ENCODE data around the gene NTM.

Gene NTM

GRCh38 chr11:132084433-132084832 lies 714.0 kb downstream of the NTM start:
- Mint-ChIP-seq H3K4me1 (ENCODE audit: low read depth) (no peaks in the 10 kb centered on the region), H3K36me3 (ENCODE audit: low read depth) (no peaks in the 10 kb centered on the region), H3K9me3 (peaks cover 12% of the 10 kb centered on the region), H3K4me3 (no peak overlapping the region), H3K27me3 (no peaks in the 10 kb centered on the region), H3K27ac (no peak overlapping the region)

- H3K9me3 Mint-ChIP-seq, result peaks cover 12% of the 10 kb centered on the region
- H3K36me3 Mint-ChIP-seq (ENCODE audit: low read depth), result no peaks in the 10 kb centered on the region
- no peak overlapping the region for H3K27ac Mint-ChIP-seq
- no peaks in the 10 kb centered on the region for H3K27me3 Mint-ChIP-seq
- H3K4me1 Mint-ChIP-seq (ENCODE audit: low read depth), result no peaks in the 10 kb centered on the region
- H3K4me3 Mint-ChIP-seq, result no peak overlapping the region
These were observed 716.7 kb downstream of the NTM start for GRCh38 chr11:132087148-132087547.

- Mint-ChIP-seq H3K4me3 (no peak overlapping the region), H3K36me3 (ENCODE audit: low read depth) (no peaks in the 10 kb centered on the region)
These were observed 718.1 kb downstream of the NTM start for GRCh38 chr11:132088551-132088950.

GRCh38 chr11:132093536-132094259 lies 723.3 kb downstream of the NTM start:
- no peaks in the 10 kb centered on the region for H3K36me3 Mint-ChIP-seq (ENCODE audit: low read depth)
- peaks cover 5% of the 10 kb centered on the region for H3K9me3 Mint-ChIP-seq
- H3K27ac Mint-ChIP-seq, result no peak overlapping the region
- no peaks in the 10 kb centered on the region for H3K4me1 Mint-ChIP-seq (ENCODE audit: low read depth)
- H3K27me3 Mint-ChIP-seq, result no peaks in the 10 kb centered on the region
- H3K4me3 Mint-ChIP-seq, result no peak overlapping the region

More at GRCh38 chr11:132088551-132088950, 718.1 kb downstream of the NTM start:
- Mint-ChIP-seq H3K9me3 (peaks cover 8% of the 10 kb centered on the region), H3K27ac (no peak overlapping the region), H3K4me1 (ENCODE audit: low read depth) (no peaks in the 10 kb centered on the region), H3K27me3 (no peaks in the 10 kb centered on the region)

GRCh38 chr11:132094598-132094997 lies 724.2 kb downstream of the NTM start:
- Mint-ChIP-seq H3K9me3 (peaks cover 5% of the 10 kb centered on the region), H3K27me3 (no peaks in the 10 kb centered on the region), H3K4me1 (ENCODE audit: low read depth) (no peaks in the 10 kb centered on the region), H3K4me3 (no peak overlapping the region), H3K27ac (no peak overlapping the region), H3K36me3 (ENCODE audit: low read depth) (no peaks in the 10 kb centered on the region)

GRCh38 chr11:132095230-132096131 lies 725.1 kb downstream of the NTM start:
- Mint-ChIP-seq H3K27ac (no peak overlapping the region), H3K9me3 (peaks cover 5% of the 10 kb centered on the region)

GRCh38 chr11:132096132-132096825 lies 725.9 kb downstream of the NTM start:
- no peak overlapping the region for H3K27ac Mint-ChIP-seq
- H3K9me3 Mint-ChIP-seq, result peaks cover 5% of the 10 kb centered on the region

More at GRCh38 chr11:132095230-132096131, 725.1 kb downstream of the NTM start:
- Mint-ChIP-seq H3K27me3 (no peaks in the 10 kb centered on the region), H3K4me1 (ENCODE audit: low read depth) (no peaks in the 10 kb centered on the region), H3K4me3 (no peak overlapping the region), H3K36me3 (ENCODE audit: low read depth) (no peaks in the 10 kb centered on the region)

GRCh38 chr11:132099692-132100091 lies 729.3 kb downstream of the NTM start:
- peaks cover 8% of the 10 kb centered on the region for H3K9me3 Mint-ChIP-seq
- no peaks in the 10 kb centered on the region for H3K27me3 Mint-ChIP-seq
- no peak overlapping the region for H3K4me3 Mint-ChIP-seq
- no peak overlapping the region for H3K27ac Mint-ChIP-seq
- no peaks in the 10 kb centered on the region for H3K36me3 Mint-ChIP-seq (ENCODE audit: low read depth)
- H3K4me1 Mint-ChIP-seq (ENCODE audit: low read depth), result no peaks in the 10 kb centered on the region

More at GRCh38 chr11:132096132-132096825, 725.9 kb downstream of the NTM start:
- Mint-ChIP-seq H3K4me1 (ENCODE audit: low read depth) (no peaks in the 10 kb centered on the region), H3K36me3 (ENCODE audit: low read depth) (no peaks in the 10 kb centered on the region), H3K27me3 (no peaks in the 10 kb centered on the region), H3K4me3 (no peak overlapping the region)

GRCh38 chr11:132100583-132100982 lies 730.2 kb downstream of the NTM start:
- Mint-ChIP-seq H3K27me3 (no peaks in the 10 kb centered on the region), H3K36me3 (ENCODE audit: low read depth) (no peaks in the 10 kb centered on the region), H3K4me3 (no peak overlapping the region), H3K27ac (no peak overlapping the region), H3K4me1 (ENCODE audit: low read depth) (no peaks in the 10 kb centered on the region), H3K9me3 (peaks cover 8% of the 10 kb centered on the region)

- no peak overlapping the region for H3K27ac Mint-ChIP-seq
- no peak overlapping the region for H3K4me3 Mint-ChIP-seq
- no peaks in the 10 kb centered on the region for H3K36me3 Mint-ChIP-seq (ENCODE audit: low read depth)
- H3K4me1 Mint-ChIP-seq (ENCODE audit: low read depth), result no peaks in the 10 kb centered on the region
- peaks cover 8% of the 10 kb centered on the region for H3K9me3 Mint-ChIP-seq
- no peaks in the 10 kb centered on the region for H3K27me3 Mint-ChIP-seq
These were observed 731.5 kb downstream of the NTM start for GRCh38 chr11:132101881-132102280.

GRCh38 chr11:132103021-132103420 lies 732.6 kb downstream of the NTM start:
- peaks cover 4% of the 10 kb centered on the region for H3K9me3 Mint-ChIP-seq
- no peaks in the 10 kb centered on the region for H3K36me3 Mint-ChIP-seq (ENCODE audit: low read depth)
- no peak overlapping the region for H3K27ac Mint-ChIP-seq
- no peaks in the 10 kb centered on the region for H3K27me3 Mint-ChIP-seq
- H3K4me1 Mint-ChIP-seq (ENCODE audit: low read depth), result no peaks in the 10 kb centered on the region
- no peak overlapping the region for H3K4me3 Mint-ChIP-seq

- no peaks in the 10 kb centered on the region for H3K36me3 Mint-ChIP-seq (ENCODE audit: low read depth)
- H3K9me3 Mint-ChIP-seq, result peaks cover 13% of the 10 kb centered on the region
- H3K27ac Mint-ChIP-seq, result no peak overlapping the region
- H3K4me3 Mint-ChIP-seq, result no peak overlapping the region
- no peaks in the 10 kb centered on the region for H3K4me1 Mint-ChIP-seq (ENCODE audit: low read depth)
- H3K27me3 Mint-ChIP-seq, result no peaks in the 10 kb centered on the region
These were observed 735.9 kb downstream of the NTM start for GRCh38 chr11:132106096-132106982.

- Mint-ChIP-seq H3K4me3 (no peak overlapping the region), H3K4me1 (ENCODE audit: low read depth) (no peaks in the 10 kb centered on the region), H3K27me3 (no peaks in the 10 kb centered on the region), H3K36me3 (ENCODE audit: low read depth) (no peaks in the 10 kb centered on the region), H3K27ac (no peak overlapping the region), H3K9me3 (peaks cover 9% of the 10 kb centered on the region)
These were observed 740.9 kb downstream of the NTM start for GRCh38 chr11:132111316-132111715.

GRCh38 chr11:132111838-132112237 lies 741.4 kb downstream of the NTM start:
- Mint-ChIP-seq H3K27ac (no peak overlapping the region), H3K9me3 (peaks cover 9% of the 10 kb centered on the region), H3K36me3 (ENCODE audit: low read depth) (no peaks in the 10 kb centered on the region), H3K4me3 (no peak overlapping the region), H3K4me1 (ENCODE audit: low read depth) (no peaks in the 10 kb centered on the region), H3K27me3 (no peaks in the 10 kb centered on the region)
